Measurements from ENCODE around the gene LAMA5.

Gene LAMA5

GRCh38 chr20:62400541-62400940, 33.4 kb upstream of the LAMA5 start:
- no peak for TF ChIP-seq CTCF (conservative IDR thresholded peaks at IDR 0.05; ENCODE audit: low read depth, low read length)
- Histone ChIP-seq H3K79me2 (ENCODE audit: insufficient read depth, low read depth) (no peaks in the 10 kb centered on the region; the same call in 1 of the 2 replicates), H3K27me3 (ENCODE audit: insufficient read depth, low read depth) (no peaks in the 10 kb centered on the region), H3K4me3 (IDR thresholded peaks at IDR 0.05; ENCODE audit: insufficient read depth, low read depth, low read length) (no peak overlapping the region), H3K4me1 (ENCODE audit: low read depth, poor library complexity, severe bottlenecking) (peaks cover 2% of the 10 kb centered on the region), H4K20me1 (ENCODE audit: insufficient read depth) (no peaks in the 10 kb centered on the region), H3K4me2 (no peak overlapping the region), H2AFZ (ENCODE audit: low read depth) (no peak overlapping the region), H3K36me3 (ENCODE audit: insufficient read depth) (no peaks in the 10 kb centered on the region), H3K9ac (no peak overlapping the region), H3K27ac (no peak overlapping the region)

GRCh38 chr20:62400021-62400420, 32.9 kb upstream of the LAMA5 start:
- no peaks in the 10 kb centered on the region for H3K4me1 ChIP-seq (ENCODE audit: low read depth, poor library complexity, severe bottlenecking)

GRCh38 chr20:62398120-62398821, 31.2 kb upstream of the LAMA5 start:
- Histone ChIP-seq H2AFZ (ENCODE audit: low read depth) (no peak overlapping the region), H3K9ac (no peak overlapping the region), H3K4me2 (no peak overlapping the region), H4K20me1 (ENCODE audit: insufficient read depth) (no peaks in the 10 kb centered on the region), H3K79me2 (ENCODE audit: insufficient read depth, low read depth) (no peaks in the 10 kb centered on the region), H3K36me3 (ENCODE audit: insufficient read depth) (no peaks in the 10 kb centered on the region), H3K27me3 (ENCODE audit: insufficient read depth, low read depth) (no peaks in the 10 kb centered on the region), H3K4me1 (ENCODE audit: low read depth, poor library complexity, severe bottlenecking) (no peaks in the 10 kb centered on the region), H3K27ac (no peak overlapping the region), H3K4me3 (IDR thresholded peaks at IDR 0.05; ENCODE audit: insufficient read depth, low read depth, low read length) (no peak overlapping the region)
- TF ChIP-seq CTCF (conservative IDR thresholded peaks at IDR 0.05; ENCODE audit: low read depth, low read length), result no peak

More at GRCh38 chr20:62400021-62400420, 32.9 kb upstream of the LAMA5 start:
- Histone ChIP-seq H3K9ac (no peak overlapping the region), H3K36me3 (ENCODE audit: insufficient read depth) (no peaks in the 10 kb centered on the region), H3K27ac (no peak overlapping the region), H3K4me2 (no peak overlapping the region), H3K27me3 (ENCODE audit: insufficient read depth, low read depth) (no peaks in the 10 kb centered on the region), H4K20me1 (ENCODE audit: insufficient read depth) (no peaks in the 10 kb centered on the region), H2AFZ (ENCODE audit: low read depth) (no peak overlapping the region), H3K4me3 (IDR thresholded peaks at IDR 0.05; ENCODE audit: insufficient read depth, low read depth, low read length) (no peak overlapping the region), H3K79me2 (ENCODE audit: insufficient read depth, low read depth) (no peaks in the 10 kb centered on the region; the same call in 1 of the 2 replicates)
- no peak for TF ChIP-seq CTCF (conservative IDR thresholded peaks at IDR 0.05; ENCODE audit: low read depth, low read length)

GRCh38 chr20:62396367-62397239, 29.5 kb upstream of the LAMA5 start:
- H3K27ac ChIP-seq, result no peak overlapping the region
- TF ChIP-seq CTCF (conservative IDR thresholded peaks at IDR 0.05; ENCODE audit: low read depth, low read length), result no peak
- H3K4me2 ChIP-seq, result no peak overlapping the region
- no peaks in the 10 kb centered on the region for H3K79me2 ChIP-seq (ENCODE audit: insufficient read depth, low read depth)
- H3K36me3 ChIP-seq (ENCODE audit: insufficient read depth), result no peaks in the 10 kb centered on the region
- H3K4me3 ChIP-seq (IDR thresholded peaks at IDR 0.05; ENCODE audit: insufficient read depth, low read depth, low read length), result no peak overlapping the region
- H2AFZ ChIP-seq (ENCODE audit: low read depth), result no peak overlapping the region
- H4K20me1 ChIP-seq (ENCODE audit: insufficient read depth), result no peaks in the 10 kb centered on the region
- H3K27me3 ChIP-seq (ENCODE audit: insufficient read depth, low read depth), result no peaks in the 10 kb centered on the region
- H3K9ac ChIP-seq, result no peak overlapping the region
- no peaks in the 10 kb centered on the region for H3K4me1 ChIP-seq (ENCODE audit: low read depth, poor library complexity, severe bottlenecking)
